PFSK-1 (cell line): ENCODE results near the gene PLXND1.

Experiments
- POLR2AphosphoS5 ChIP-seq: IDR thresholded peaks from 2 replicates; pipeline ENCODE4 v1.6.1; 2012; ENCODE audit warnings: low read depth, mild to moderate bottlenecking, control low read depth, low read length, moderate library complexity
- SIN3A ChIP-seq: IDR thresholded peaks from 2 replicates; pipeline ENCODE4 v1.6.1; 2012; ENCODE audit warnings: mild to moderate bottlenecking, low read length, moderate library complexity, borderline replicate concordance; ENCODE audit not compliant: insufficient read depth
- TAF1 ChIP-seq: IDR thresholded peaks from 2 replicates; pipeline ENCODE4 v1.6.1; 2012; ENCODE audit warnings: low read length, control low read depth, borderline replicate concordance; ENCODE audit not compliant: insufficient read depth

- TF ChIP-seq TAF1 (no peak), SIN3A (no peak), POLR2AphosphoS5 (no peak)
Observed at GRCh38 chr3:129607391-129608068, 1.1 kb upstream of the PLXND1 start.
